Measurements from ENCODE around the gene PARP9.

DNA sequence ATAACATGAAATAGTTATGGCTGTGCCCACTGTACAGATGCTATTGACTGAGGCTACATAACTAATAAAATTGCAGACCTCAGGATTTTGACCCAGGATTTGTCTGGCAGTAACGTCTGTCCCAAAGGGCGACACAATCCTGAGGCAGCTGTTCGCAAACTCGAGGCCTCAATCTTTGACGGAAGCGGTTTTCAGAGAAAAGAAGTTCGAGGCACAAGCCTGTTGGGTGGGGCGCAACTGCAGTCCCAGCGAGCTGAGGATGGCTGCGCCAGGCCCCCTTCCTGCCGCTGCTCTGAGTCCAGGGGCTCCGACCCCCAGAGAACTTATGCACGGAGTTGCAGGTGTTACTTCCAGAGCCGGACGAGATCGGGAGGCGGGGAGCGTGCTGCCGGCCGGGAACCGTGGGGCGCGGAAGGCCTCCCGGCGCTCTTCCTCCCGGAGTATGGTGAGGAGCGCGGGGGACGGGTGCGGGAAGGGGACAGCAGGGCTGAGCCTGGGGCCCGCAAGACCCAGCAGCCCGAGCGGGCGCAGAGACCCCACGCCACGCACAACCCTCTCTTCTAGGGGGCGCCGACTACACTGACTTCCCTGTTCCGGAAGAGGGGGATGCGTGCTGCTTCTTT is 13.4 kb upstream of the PARP9 start, which contains the start of gene PARP15:
- TF ChIP-seq, protein P1, sequence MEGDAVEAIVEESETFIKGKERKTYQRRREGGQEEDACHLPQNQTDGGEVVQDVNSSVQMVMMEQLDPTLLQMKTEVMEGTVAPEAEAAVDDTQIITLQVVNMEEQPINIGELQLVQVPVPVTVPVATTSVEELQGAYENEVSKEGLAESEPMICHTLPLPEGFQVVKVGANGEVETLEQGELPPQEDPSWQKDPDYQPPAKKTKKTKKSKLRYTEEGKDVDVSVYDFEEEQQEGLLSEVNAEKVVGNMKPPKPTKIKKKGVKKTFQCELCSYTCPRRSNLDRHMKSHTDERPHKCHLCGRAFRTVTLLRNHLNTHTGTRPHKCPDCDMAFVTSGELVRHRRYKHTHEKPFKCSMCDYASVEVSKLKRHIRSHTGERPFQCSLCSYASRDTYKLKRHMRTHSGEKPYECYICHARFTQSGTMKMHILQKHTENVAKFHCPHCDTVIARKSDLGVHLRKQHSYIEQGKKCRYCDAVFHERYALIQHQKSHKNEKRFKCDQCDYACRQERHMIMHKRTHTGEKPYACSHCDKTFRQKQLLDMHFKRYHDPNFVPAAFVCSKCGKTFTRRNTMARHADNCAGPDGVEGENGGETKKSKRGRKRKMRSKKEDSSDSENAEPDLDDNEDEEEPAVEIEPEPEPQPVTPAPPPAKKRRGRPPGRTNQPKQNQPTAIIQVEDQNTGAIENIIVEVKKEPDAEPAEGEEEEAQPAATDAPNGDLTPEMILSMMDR (IDR thresholded peaks at IDR 0.05; ENCODE audit: low read depth, low read length) = no peak
- TF ChIP-seq POLR2A (IDR thresholded peaks at IDR 0.05; ENCODE audit: extremely low read depth, insufficient read length) = no peak
- TF ChIP-seq, protein P2, sequence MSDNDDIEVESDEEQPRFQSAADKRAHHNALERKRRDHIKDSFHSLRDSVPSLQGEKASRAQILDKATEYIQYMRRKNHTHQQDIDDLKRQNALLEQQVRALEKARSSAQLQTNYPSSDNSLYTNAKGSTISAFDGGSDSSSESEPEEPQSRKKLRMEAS (IDR thresholded peaks at IDR 0.05; ENCODE audit: low read depth, low read length) = no peak
